ENCODE data around the gene GPATCH4.

The GPATCH4 gene

GRCh38 chr1:156549390-156549789, 51.9 kb downstream of the GPATCH4 start:
- FAIRE-seq = no peak
- no peak for TF ChIP-seq CTCF (IDR thresholded peaks at IDR 0.05; ENCODE audit: insufficient read depth, missing control alignments)

DNA sequence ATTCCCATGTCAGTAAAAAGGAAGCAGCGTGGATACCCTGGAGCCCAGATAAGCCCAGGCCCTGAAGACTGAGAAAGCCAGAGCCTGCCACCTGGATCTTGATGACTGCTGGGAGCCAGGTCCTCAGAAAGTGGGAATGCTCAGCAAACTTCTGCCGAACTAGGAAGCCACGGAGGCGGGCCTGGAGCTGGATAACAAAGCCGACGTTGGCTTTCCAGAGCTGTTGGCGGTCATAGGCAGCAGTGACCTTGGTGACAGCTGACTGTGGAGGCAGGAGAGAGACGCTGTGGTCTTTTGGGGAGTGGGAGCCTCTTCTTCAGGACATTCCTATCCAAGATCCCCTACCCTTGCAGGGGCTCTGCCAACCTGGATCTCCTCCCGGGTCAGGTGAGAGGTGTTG, 53.3 kb downstream of the GPATCH4 start:
- FAIRE-seq = no peak
- no peak for DNase-seq (ENCODE audit: insufficient read length, low spot score)
- TF ChIP-seq CTCF (IDR thresholded peaks at IDR 0.05; ENCODE audit: insufficient read depth, missing control alignments) = no peak

More at GRCh38 chr1:156549390-156549789, 51.9 kb downstream of the GPATCH4 start:
- DNase-seq (ENCODE audit: insufficient read length, low spot score) = no peak

- no peak for FAIRE-seq
- no peak for TF ChIP-seq CTCF (IDR thresholded peaks at IDR 0.05; ENCODE audit: insufficient read depth, missing control alignments)
- no peak for DNase-seq (ENCODE audit: insufficient read length, low spot score)
Observed at GRCh38 chr1:156547434-156547833, 53.8 kb downstream of the GPATCH4 start.

DNA sequence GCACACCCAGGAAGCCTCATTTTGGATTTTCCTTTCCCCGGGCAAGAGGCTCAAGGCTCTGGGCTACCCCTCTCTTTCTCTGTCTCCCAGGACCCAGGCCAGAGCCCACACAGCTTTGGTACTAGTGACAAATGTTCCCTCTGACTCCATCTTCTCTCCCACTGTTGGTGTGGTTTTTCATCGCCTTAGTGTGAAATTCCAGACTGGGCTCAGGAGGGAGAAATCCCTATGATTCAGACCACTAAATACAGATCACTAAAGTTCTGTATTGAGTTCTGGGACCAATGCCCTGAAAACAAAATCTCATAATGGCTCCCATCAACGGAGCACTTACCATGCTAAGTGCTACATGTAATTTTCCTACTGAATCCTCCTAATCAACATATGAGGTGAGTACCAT, 55.0 kb downstream of the GPATCH4 start:
- DNase-seq (ENCODE audit: insufficient read length, low spot score) (no peak), FAIRE-seq (no peak)
- no peak for TF ChIP-seq CTCF (IDR thresholded peaks at IDR 0.05; ENCODE audit: insufficient read depth, missing control alignments)

DNA sequence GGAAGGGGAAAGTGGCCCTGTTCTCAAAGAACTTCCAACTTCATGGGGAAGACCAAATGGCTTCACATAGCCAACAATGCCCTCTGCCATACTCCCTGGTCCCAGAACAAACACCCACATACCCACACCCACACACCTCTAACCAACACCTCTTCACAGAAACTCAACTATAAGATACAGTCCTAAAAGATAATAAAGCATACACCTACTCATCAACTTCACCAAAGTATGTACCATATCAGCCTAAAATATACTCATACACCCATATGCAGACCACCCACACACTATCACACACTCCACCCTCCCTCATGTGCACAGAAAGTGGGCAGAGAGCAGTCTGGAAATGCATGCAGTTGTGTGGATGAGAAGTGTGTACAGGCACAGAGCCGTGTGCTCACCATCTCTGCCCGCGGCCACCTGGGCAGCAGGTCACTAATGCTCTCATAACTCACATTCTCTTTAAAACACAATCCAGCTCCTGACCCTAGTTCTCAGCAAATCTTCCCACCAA, 56.6 kb downstream of the GPATCH4 start:
- TF ChIP-seq CTCF (IDR thresholded peaks at IDR 0.05; ENCODE audit: insufficient read depth, missing control alignments) = no peak
- FAIRE-seq = no peak
- DNase-seq (ENCODE audit: insufficient read length, low spot score) = no peak
